ENCODE data around the gene GIGYF2.

GIGYF2 gene

GRCh38 chr2:232888839-232889529 is 191.9 kb downstream of the GIGYF2 start:
- DNase-seq (ENCODE audit: low spot score) = no peak
- TF ChIP-seq, protein P1, sequence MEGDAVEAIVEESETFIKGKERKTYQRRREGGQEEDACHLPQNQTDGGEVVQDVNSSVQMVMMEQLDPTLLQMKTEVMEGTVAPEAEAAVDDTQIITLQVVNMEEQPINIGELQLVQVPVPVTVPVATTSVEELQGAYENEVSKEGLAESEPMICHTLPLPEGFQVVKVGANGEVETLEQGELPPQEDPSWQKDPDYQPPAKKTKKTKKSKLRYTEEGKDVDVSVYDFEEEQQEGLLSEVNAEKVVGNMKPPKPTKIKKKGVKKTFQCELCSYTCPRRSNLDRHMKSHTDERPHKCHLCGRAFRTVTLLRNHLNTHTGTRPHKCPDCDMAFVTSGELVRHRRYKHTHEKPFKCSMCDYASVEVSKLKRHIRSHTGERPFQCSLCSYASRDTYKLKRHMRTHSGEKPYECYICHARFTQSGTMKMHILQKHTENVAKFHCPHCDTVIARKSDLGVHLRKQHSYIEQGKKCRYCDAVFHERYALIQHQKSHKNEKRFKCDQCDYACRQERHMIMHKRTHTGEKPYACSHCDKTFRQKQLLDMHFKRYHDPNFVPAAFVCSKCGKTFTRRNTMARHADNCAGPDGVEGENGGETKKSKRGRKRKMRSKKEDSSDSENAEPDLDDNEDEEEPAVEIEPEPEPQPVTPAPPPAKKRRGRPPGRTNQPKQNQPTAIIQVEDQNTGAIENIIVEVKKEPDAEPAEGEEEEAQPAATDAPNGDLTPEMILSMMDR (IDR thresholded peaks at IDR 0.05; ENCODE audit: borderline replicate concordance, control extremely low read depth, extremely low read depth, insufficient read depth, missing control alignments) = no peak
- in situ Hi-C loops (cut with MboI; ENCODE audit: low sequenced_read_pairs, unreplicated experiment) = no loop called here

DNA sequence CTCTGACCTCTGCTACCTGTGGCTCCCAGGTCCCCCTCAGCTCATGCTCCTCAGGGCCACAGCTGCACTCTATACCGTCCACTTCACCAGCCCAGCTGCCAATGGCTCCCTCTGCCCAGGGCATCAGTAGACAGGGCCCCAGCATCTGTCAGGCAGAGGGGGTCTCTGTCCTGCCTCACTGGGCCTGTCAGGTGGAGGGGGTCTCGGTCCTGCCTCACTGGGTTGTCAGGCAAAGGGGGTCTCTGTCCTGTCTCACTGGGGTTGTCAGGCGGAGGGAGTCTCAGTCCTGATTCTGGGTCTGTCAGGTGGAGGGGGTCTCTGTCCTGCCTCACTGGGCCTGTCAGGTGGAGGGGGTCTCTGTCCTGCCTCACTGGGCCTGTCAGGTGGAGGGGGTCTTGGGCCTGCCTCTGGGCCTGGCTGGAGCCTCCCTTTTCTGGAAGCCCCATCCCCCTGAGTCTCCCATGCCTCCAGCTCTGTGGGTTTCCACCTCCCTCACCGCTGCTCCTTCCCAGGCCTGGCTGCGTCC is 192.8 kb downstream of the GIGYF2 start:
- TF ChIP-seq, protein P1 (IDR thresholded peaks at IDR 0.05; ENCODE audit: borderline replicate concordance, control extremely low read depth, extremely low read depth, insufficient read depth, missing control alignments) = no peak
- in situ Hi-C loops (cut with MboI; ENCODE audit: low sequenced_read_pairs, unreplicated experiment) = no loop called here
- no peak for DNase-seq (ENCODE audit: low spot score)

GRCh38 chr2:232890536-232890895 is 193.4 kb downstream of the GIGYF2 start:
- DNase-seq (ENCODE audit: low spot score) = no peak
- in situ Hi-C loops (cut with MboI; ENCODE audit: low sequenced_read_pairs, unreplicated experiment) = no loop called here
- TF ChIP-seq, protein P1 (IDR thresholded peaks at IDR 0.05; ENCODE audit: borderline replicate concordance, control extremely low read depth, extremely low read depth, insufficient read depth, missing control alignments) = no peak

GRCh38 chr2:232890896-232891601 is 193.9 kb downstream of the GIGYF2 start:
- DNase-seq (ENCODE audit: low spot score) = no peak
- TF ChIP-seq, protein P1 (IDR thresholded peaks at IDR 0.05; ENCODE audit: borderline replicate concordance, control extremely low read depth, extremely low read depth, insufficient read depth, missing control alignments) = no peak
- in situ Hi-C loops (cut with MboI; ENCODE audit: low sequenced_read_pairs, unreplicated experiment) = no loop called here

- TF ChIP-seq, protein P1 (IDR thresholded peaks at IDR 0.05; ENCODE audit: borderline replicate concordance, control extremely low read depth, extremely low read depth, insufficient read depth, missing control alignments) = no peak
- DNase-seq (ENCODE audit: low spot score) = no peak
- in situ Hi-C loops (cut with MboI; ENCODE audit: low sequenced_read_pairs, unreplicated experiment) = no loop called here
These were observed 194.5 kb downstream of the GIGYF2 start for GRCh38 chr2:232891621-232892071.

DNA sequence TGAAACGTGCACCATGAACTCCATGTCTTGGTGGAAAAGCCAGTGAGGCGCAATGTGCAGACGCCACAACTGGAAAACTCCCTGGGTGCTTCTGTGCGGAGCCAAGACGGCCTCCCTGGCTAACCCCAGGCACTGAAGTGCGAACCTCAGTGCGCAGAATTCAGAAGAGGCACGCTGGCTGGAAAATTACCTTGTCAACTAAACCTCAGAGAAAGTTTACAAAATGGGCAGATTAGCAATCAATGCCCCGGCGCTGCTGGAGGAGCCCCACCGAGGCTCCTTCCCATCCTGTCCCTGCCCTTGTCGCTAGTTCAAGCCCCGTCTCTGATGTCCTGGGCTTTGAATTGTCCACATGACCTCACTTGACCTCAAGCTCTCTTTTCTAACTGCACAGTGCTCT is 195.1 kb downstream of the GIGYF2 start:
- TF ChIP-seq, protein P1 (IDR thresholded peaks at IDR 0.05; ENCODE audit: borderline replicate concordance, control extremely low read depth, extremely low read depth, insufficient read depth, missing control alignments) = no peak
- no peak for DNase-seq (ENCODE audit: low spot score)
- in situ Hi-C loops (cut with MboI; ENCODE audit: low sequenced_read_pairs, unreplicated experiment) = no loop called here

Measured in GM13976 (cell line).